ENCODE data around the gene ID4. TPM values are rescaled to one million over a fixed set of nuclear protein-coding genes. Genes with fewer than 3 reads are reported as not detected.
A peak's percentile ranks its signal among the peaks of the same experiment; 100 is the strongest.

Gene ID4
- total RNA-seq, 1 experiment from 2014 or later = 0.10 TPM

DNA sequence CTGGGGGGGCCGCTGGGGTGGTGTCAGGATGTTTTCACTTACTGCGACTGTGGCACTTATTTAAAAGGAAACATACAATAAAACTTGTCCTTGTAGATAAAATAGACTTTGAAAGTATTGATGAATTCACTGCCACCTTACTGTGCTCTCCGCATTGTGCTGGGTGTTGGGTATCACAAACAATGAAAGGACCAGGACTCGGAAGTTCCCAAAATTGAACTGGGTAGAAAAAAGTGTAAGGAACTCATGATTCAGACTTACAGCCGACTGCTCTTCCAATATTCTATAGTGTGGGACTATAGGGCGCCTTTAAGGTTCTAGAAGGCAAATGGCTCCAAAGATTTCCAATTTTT lies 32.1 kb upstream of the ID4 start:
- Histone ChIP-seq H3K4me1 (ENCODE audit: control insufficient read depth, insufficient read depth, low read length) (peaks cover 23% of the 10 kb centered on the region), H3K4me3 (ENCODE audit: low read depth in 2 of 2, low read length in 2 of 2) (peak overlapping the region; percentile 72 to 80), H3K36me3 (ENCODE audit: control insufficient read depth, insufficient read depth, low read length) (no peaks in the 10 kb centered on the region), H3K27ac (ENCODE audit: low read length) (peak overlapping the region; percentile 94), H3K9me3 (ENCODE audit: control insufficient read depth, insufficient read depth, low read depth, low read length) (no peaks in the 10 kb centered on the region; the same call in 1 of the 2 replicates), H3K27me3 (ENCODE audit: control insufficient read depth, insufficient read depth, low read length) (no peaks in the 10 kb centered on the region)
- ATAC-seq (peak; percentile 29; the same call in 1 of the 2 replicates), DNase-seq (ENCODE audit: low read depth, low spot score) (no peak)
- TF ChIP-seq TCF7L2 (IDR thresholded peaks at IDR 0.05; ENCODE audit: low read depth, low read length) (no peak), SIN3A (IDR thresholded peaks at IDR 0.05; ENCODE audit: borderline replicate concordance, insufficient read depth, low read depth, low read length) (no peak), POLR2AphosphoS5 (IDR thresholded peaks at IDR 0.05; ENCODE audit: low read depth, low read length) (no peak)
- TF ChIP-seq, protein P1, sequence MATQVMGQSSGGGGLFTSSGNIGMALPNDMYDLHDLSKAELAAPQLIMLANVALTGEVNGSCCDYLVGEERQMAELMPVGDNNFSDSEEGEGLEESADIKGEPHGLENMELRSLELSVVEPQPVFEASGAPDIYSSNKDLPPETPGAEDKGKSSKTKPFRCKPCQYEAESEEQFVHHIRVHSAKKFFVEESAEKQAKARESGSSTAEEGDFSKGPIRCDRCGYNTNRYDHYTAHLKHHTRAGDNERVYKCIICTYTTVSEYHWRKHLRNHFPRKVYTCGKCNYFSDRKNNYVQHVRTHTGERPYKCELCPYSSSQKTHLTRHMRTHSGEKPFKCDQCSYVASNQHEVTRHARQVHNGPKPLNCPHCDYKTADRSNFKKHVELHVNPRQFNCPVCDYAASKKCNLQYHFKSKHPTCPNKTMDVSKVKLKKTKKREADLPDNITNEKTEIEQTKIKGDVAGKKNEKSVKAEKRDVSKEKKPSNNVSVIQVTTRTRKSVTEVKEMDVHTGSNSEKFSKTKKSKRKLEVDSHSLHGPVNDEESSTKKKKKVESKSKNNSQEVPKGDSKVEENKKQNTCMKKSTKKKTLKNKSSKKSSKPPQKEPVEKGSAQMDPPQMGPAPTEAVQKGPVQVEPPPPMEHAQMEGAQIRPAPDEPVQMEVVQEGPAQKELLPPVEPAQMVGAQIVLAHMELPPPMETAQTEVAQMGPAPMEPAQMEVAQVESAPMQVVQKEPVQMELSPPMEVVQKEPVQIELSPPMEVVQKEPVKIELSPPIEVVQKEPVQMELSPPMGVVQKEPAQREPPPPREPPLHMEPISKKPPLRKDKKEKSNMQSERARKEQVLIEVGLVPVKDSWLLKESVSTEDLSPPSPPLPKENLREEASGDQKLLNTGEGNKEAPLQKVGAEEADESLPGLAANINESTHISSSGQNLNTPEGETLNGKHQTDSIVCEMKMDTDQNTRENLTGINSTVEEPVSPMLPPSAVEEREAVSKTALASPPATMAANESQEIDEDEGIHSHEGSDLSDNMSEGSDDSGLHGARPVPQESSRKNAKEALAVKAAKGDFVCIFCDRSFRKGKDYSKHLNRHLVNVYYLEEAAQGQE (IDR thresholded peaks at IDR 0.05; ENCODE audit: insufficient read depth in 1 of 2, low read depth in 2 of 2, low read length in 1 of 2) = no peak
- TF ChIP-seq, protein P2, sequence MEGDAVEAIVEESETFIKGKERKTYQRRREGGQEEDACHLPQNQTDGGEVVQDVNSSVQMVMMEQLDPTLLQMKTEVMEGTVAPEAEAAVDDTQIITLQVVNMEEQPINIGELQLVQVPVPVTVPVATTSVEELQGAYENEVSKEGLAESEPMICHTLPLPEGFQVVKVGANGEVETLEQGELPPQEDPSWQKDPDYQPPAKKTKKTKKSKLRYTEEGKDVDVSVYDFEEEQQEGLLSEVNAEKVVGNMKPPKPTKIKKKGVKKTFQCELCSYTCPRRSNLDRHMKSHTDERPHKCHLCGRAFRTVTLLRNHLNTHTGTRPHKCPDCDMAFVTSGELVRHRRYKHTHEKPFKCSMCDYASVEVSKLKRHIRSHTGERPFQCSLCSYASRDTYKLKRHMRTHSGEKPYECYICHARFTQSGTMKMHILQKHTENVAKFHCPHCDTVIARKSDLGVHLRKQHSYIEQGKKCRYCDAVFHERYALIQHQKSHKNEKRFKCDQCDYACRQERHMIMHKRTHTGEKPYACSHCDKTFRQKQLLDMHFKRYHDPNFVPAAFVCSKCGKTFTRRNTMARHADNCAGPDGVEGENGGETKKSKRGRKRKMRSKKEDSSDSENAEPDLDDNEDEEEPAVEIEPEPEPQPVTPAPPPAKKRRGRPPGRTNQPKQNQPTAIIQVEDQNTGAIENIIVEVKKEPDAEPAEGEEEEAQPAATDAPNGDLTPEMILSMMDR (IDR thresholded peaks at IDR 0.05) = no peak
- intact Hi-C loops (cut with micrococcal nuclease; ENCODE audit: unreplicated experiment) (no loop called here), in situ Hi-C loops (cut with HindIII; ENCODE audit: low pct_unique_long_range_greater_than_20kb, low sequenced_read_pairs) (no loop called here)
- BruUV-seq (replicated peaks) = no TSS peak
- ChIA-PET CTCF (no interaction called here), POLR2A (interaction anchor here (0.7 kb wide), 2 partner anchors 56 to 64 kb away, joined by 5 to 6 read pairs; no protein-coding TSS in a partner anchor)

DNA sequence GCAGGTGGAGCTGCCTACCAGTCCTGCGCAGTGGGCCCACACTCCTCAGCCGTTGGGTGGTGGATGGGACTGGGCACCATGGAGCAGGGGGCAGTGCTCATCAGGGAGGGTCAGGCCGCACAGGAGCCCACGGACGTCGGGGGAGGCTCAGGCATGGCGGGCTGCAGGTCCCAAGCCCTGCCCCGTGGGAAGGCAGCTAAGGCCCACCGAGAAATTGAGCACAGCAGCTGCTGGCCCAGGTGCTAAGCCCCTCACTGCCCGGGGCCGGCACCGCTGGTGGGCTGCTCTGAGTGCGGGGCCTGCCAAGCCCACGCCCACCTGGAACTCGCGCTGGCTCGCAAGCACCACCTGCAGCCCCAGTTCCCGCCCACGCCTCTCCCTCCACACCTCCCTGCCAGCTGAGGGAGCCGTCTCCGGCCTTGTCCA lies 30.2 kb upstream of the ID4 start:
- BruUV-seq (replicated peaks) = no TSS peak
- Histone ChIP-seq H3K9me3 (ENCODE audit: control insufficient read depth, insufficient read depth, low read depth, low read length) (no peaks in the 10 kb centered on the region), H3K27me3 (ENCODE audit: control insufficient read depth, insufficient read depth, low read length) (no peaks in the 10 kb centered on the region), H3K4me3 (ENCODE audit: low read depth in 2 of 2, low read length in 2 of 2) (no peak overlapping the region), H3K36me3 (ENCODE audit: control insufficient read depth, insufficient read depth, low read length) (no peaks in the 10 kb centered on the region), H3K4me1 (ENCODE audit: control insufficient read depth, insufficient read depth, low read length) (peaks cover 23% of the 10 kb centered on the region), H3K27ac (ENCODE audit: low read length) (no peak overlapping the region; the same call in 1 of the 2 replicates)
- no peak for DNase-seq (ENCODE audit: low read depth, low spot score)
- TF ChIP-seq, protein P1 (IDR thresholded peaks at IDR 0.05; ENCODE audit: insufficient read depth in 1 of 2, low read depth in 2 of 2, low read length in 1 of 2) = no peak
- no peak for TF ChIP-seq TCF7L2 (IDR thresholded peaks at IDR 0.05; ENCODE audit: low read depth, low read length)
- no peak for TF ChIP-seq SIN3A (IDR thresholded peaks at IDR 0.05; ENCODE audit: borderline replicate concordance, insufficient read depth, low read depth, low read length)
- TF ChIP-seq POLR2AphosphoS5 (IDR thresholded peaks at IDR 0.05; ENCODE audit: low read depth, low read length) = no peak
- TF ChIP-seq, protein P2 (IDR thresholded peaks at IDR 0.05) = no peak
- ChIA-PET CTCF (no interaction called here), POLR2A (no interaction called here)
- ATAC-seq = no peak
- intact Hi-C loops (cut with micrococcal nuclease; ENCODE audit: unreplicated experiment) = no loop called here
- in situ Hi-C loops (cut with HindIII; ENCODE audit: low pct_unique_long_range_greater_than_20kb, low sequenced_read_pairs) = no loop called here

Data from Panc1 (cell line).